GM19240 (cell line): ENCODE measurements around the gene SLC8A1.

Experiments used
- DNase-seq: peaks from one replicate; pipeline ENCODE4 v3.0.0; 2011; ENCODE audit warnings: low spot score; ENCODE audit not compliant: insufficient read length

Gene SLC8A1

DNA sequence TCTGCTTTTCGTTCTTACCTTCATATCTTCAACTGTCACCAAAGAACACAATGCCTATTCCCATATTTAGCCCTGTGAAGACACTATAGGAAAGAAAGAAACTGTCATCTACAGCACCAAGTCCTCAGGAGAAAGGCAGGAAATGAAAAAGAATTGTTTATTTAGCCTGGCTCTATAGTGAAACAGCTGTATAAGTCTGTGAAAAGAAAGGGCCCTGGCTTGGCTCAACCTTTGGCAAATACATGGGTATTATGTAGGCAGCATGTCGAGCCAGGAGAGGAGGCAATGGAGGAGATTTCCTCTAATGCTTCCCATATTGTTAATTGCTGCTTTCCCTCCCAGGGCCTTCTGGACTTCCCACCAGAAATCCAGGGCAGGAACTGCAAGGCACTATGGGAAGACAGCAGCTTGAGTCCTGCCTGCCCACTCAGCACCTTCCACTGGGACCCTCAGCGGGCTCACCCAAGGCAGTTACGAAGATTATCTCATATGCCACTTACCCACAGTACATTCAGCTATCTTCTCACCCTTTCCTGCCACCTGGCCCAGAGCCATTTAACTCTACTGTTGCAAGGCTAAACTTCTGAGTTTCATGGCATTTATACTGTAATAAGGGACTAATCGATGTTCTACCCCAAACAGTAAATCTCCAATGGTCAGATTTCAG is 30.1 kb downstream of the SLC8A1 start:
- no peak for DNase-seq

- no peak for DNase-seq
These were observed 31.4 kb downstream of the SLC8A1 start for GRCh38 chr2:40420478-40420877.

- DNase-seq, result no peak
These were observed 32.5 kb downstream of the SLC8A1 start for GRCh38 chr2:40419364-40419762.

- no peak for DNase-seq
These were observed 33.1 kb downstream of the SLC8A1 start for GRCh38 chr2:40418614-40419363.

DNA sequence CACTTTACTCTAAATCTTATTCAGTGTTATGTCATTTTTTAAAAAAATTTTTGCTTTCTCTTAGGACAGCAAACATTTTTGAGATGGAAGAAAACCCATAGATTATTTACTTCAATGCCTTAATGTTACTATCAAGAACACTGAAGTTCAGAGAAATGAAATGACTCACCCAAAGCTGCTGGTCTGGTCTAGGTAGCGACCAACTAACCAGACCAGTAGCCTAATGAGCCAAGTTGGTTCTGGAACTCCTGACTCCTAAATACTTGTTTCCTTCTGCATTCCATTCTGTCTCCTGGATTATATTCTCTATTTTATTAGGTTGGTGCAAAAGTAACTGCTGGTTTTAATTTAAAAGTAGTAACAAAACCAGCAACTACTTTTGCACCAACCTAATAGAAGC is 35.4 kb downstream of the SLC8A1 start:
- no peak for DNase-seq

- DNase-seq, result no peak
These were observed 36.5 kb downstream of the SLC8A1 start for GRCh38 chr2:40415391-40415790.

GRCh38 chr2:40412456-40412855 is 39.4 kb downstream of the SLC8A1 start:
- DNase-seq, result no peak

GRCh38 chr2:40410695-40411094 is 41.2 kb downstream of the SLC8A1 start:
- no peak for DNase-seq

DNA sequence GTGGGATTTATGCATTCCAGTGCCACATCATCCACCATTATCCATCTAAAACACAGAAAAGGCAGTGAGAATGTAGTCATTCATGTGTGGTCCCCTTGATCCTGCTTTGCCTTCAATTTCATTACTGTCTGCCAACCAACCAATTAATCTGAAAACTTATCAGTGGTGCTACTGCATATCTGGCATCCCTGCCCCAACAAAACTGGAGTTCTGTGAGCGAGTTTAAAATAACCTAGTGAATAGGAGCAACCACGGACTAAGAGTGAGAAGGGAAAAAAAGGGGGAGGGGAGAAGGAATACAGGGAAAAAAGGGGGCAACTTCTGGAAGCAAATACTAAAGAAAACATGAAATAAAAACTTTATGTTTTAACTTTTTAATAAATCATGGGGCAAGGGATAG is 42.2 kb downstream of the SLC8A1 start:
- no peak for DNase-seq

GRCh38 chr2:40406485-40407289 is 45.2 kb downstream of the SLC8A1 start:
- DNase-seq, result no peak

- DNase-seq, result no peak
These were observed 46.4 kb downstream of the SLC8A1 start for GRCh38 chr2:40405465-40405864.

- no peak for DNase-seq
These were observed 47.4 kb downstream of the SLC8A1 start for GRCh38 chr2:40404517-40404916.

DNA sequence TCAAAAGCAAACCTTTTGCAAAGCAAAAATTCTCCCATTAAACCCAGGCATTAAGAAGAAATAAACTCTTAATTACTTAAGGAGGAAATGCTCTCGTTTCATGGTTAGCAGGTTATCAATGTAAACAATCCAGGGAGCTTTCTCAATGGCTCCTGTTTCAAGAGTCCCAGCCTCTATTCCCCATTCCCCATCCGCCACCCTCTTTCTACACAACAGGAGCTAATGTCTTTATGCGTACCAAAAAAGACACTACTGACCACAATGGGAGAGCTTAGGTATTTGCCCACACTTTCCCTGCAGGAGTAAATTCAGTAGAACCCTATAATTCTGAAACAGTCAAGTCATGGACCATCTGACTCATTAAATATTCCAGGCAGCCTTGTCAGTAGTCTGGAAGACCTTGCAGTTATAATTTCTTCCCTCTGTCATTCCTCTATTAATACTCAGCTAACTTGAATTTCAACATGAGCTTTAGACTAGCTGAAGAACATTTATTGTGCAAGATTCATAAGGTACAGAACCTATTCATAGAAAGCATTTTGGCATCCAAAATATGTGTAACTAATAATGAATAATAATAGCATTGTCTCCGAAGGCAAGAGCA is 48.6 kb downstream of the SLC8A1 start:
- DNase-seq, result no peak

- DNase-seq, result no peak
These were observed 50.0 kb downstream of the SLC8A1 start for GRCh38 chr2:40401896-40402295.

DNA sequence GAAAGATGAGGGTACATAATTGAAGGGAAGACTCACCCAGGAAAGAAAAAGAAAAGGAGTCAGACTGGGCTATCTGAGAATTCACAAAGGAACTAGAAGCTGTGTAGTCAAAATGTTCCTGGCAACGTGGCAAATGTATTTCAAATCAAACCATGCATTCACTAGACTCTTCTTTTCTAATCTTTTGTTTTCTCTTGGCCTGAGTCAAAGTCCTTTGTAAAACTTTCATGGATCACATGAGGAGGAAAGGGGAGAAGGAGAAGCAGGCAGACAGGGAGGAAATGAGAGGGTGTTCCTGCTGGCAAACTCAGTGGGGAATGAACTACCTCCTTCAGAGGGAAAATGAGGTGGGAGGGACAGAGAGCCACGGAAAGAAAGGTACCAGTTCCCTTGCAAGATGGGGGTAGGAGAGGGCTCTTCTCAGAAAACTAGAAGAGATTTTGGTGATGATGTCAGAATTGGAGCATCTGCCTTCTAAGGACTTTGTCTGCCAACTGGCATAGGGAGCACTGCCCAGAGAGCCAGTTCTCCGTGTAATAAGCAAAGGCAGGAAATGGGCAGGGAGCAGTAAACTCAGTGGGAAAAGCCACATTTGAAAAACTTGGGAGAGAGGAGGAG is 51.4 kb downstream of the SLC8A1 start:
- DNase-seq, result no peak

DNA sequence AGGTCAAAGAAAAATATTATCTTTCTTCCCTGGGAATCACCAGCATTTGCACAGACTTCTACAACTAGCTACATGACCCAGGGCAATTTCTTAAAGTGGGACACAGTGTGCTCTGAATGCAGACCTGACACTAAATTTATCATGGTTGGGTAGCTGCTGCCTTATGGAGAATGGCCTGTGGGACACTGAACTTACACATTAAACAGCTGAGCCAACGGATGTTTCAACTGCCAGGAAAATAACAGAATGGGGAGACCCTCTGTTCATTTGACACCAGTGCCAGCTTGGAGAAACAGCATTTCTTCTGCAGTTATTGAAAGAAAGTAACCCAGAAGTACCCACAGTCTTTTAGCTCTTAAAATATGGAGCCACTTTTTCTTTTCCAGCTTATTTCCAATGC is 54.1 kb downstream of the SLC8A1 start:
- no peak for DNase-seq

DNA sequence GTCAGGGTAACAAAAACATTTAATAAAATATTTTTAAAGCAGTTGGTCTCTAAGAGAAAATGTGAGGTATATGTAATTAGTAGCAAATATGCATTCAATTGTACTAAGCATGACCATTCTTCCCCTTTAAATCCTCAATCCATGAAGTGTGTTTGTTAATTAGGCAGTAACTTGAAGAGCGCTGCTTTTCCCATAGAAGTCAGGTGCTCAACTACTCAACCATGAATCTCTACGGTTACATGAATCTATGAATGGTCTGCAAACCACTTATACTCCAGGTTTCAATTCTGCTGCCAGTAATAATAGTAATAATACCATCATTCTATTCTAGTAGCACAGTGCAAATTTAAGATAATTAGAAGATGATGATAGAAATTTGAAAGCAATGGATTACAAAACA is 55.8 kb downstream of the SLC8A1 start:
- DNase-seq, result no peak

DNA sequence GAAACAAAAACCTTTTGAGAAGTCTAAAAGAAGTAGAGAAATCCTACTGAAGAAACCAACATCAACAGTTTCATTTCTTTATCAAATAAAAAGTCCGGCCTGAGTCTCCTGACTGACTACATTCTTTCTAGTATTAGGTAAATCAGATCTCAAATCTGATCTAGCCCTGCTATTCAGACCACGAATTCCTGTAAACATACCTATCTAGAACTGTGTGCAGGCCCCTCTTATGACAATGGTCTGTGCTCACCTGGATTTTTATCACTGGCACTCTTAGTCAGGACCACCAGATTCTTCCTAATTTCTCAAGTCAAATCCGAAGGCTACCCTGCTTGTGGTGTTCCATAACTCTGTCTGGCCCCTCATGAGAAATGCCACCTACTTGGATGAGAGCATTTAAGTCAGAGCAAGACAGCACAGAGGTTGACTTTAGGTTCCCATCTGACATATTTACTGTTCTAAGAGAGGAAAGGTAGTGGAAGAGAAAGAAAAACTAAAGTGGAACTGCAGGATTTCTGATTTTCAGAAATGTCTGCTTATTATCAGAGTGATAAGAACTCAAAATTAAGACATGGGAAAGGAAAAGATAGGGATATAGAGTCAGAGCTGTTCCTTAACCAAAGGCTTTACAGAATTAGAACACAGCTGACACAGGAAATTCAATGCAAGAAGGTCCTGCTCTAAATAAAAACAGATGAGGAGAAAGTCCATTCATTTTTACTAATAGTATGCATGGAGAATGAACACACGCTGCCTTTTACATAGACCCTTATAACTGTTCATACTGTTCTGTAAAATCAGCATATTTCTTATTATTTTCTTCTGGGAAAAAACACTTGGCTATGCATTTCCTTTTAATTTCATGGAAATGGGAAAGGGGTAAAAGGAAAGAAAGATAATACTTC is 56.5 kb downstream of the SLC8A1 start:
- DNase-seq, result no peak

- DNase-seq, result no peak
These were observed 57.3 kb downstream of the SLC8A1 start for GRCh38 chr2:40394597-40394996.

DNA sequence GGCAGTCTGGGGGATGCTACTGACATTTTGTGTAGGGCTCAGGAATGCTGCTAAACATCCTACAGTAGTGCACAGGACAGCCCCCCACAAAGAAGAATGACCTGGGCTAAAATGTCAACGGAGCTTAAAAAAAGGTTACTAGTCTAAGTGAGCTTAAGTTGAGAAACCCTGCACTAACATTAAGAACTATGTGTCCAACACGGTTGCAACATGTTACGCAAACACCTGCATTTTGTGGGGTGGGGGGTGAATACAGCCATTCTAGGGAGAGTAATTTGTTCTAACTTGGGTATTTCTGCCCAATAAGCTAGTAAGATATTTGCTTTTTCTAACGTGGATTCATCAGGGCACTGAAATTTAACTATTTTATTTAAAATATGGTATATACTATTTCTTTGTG is 57.9 kb downstream of the SLC8A1 start:
- no peak for DNase-seq
